IPS DF 19.7 (cell line): ENCODE results near the gene AWAT2.

Experiments used
- DNase-seq: peaks from one replicate; pipeline ENCODE4 v3.0.0-alpha.2; 2013; ENCODE audit warnings: low read depth, low spot score

AWAT2 gene, protein sequence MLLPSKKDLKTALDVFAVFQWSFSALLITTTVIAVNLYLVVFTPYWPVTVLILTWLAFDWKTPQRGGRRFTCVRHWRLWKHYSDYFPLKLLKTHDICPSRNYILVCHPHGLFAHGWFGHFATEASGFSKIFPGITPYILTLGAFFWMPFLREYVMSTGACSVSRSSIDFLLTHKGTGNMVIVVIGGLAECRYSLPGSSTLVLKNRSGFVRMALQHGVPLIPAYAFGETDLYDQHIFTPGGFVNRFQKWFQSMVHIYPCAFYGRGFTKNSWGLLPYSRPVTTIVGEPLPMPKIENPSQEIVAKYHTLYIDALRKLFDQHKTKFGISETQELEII

DNA sequence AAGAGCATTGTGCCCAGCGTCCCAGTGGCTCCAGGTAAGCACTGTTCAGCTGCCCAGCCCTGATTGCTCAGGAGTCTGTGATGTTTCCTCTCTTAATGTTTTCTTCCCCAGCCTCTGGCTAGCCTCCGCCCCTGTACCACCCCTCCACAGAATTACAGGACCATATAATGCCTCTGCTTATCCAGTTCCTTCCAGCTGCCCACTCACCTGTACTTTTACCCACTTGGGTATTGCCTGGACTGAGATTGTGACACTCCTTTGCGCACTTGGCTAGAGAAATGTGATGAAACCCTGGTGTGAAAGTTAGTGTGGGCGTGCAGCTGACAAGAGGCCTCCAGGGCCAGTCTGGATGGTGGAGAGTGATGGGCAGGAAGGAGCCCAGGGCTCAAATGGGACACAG, at the start of gene AWAT2:
Gene AWAT2 (minus strand): TSS at position 14 of the 400 bp plus-strand sequence. CDS start 6 bp downstream, at position 8.
- no peak for DNase-seq

DNA sequence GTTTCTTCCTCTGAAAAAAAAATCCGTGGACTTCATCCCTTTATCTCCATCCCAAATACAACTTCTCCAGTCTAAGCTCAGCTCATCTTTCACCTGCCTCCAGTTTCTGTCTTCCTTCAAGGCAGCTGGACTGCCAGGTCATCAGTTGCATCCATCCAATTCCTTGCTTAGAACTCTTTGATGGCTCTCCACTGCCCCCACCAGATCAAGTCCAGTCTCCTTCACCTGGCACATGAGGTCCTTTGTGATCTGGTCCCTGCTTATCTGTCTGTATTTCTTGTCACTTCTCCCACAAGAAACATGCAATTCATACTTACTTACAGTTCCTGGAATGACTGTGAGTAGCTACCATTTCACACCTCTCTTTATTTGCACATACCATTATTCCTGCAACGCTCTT, 46.3 kb upstream of the AWAT2 start:
- no peak for DNase-seq

DNA sequence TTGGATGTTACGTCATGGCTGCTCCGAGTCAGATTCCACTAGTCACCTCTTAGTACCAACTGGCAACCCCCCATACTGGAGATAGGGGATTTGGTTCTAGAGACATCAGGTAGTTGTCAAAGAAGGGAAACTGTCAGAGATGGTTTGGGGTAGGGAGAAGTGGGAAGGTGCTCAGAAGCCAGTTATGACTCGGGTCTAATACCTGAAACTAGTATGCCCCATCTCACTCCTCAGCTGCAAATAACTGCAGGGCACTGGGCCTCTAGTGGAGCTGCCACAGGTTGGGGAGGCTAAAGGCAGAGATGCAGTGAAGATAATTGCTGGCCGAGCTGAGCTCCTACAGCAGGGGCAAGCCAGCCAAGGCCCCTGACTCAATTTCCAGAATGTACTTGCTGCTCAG, 42.5 kb upstream of the AWAT2 start:
- DNase-seq = no peak

DNA sequence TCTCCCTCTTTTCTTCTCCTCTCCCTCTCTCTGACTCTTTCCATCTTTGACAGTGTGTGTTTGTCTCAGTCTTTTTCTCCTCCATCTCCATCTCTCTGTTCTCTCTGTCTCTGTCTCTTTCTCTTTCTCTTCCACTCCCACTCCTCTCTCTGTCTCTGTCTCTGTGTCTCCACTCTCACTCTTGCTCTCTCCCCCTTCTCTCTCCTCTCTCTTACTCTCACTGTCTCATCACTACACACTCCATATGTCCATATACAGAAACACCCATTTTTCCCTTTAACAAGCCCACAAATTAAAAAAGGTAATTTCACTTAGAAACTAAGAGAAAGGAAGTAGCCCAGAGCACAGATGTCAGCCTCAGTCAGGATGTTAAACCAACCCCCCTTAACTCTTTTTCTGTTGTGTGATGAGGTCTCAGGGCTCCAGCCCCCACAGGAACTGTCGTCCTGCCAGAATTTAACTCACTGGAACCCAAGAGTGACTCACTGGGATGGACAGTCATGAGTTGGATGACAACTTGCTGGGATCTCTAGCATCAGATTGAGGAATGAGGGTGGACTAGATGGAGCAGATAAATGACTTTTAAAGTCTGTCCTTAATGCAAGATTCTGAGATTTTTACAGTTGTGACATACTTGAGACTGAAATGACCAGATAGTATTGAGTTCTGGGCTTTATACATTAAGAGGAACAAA, 40.0 kb upstream of the AWAT2 start:
- DNase-seq = no peak

DNA sequence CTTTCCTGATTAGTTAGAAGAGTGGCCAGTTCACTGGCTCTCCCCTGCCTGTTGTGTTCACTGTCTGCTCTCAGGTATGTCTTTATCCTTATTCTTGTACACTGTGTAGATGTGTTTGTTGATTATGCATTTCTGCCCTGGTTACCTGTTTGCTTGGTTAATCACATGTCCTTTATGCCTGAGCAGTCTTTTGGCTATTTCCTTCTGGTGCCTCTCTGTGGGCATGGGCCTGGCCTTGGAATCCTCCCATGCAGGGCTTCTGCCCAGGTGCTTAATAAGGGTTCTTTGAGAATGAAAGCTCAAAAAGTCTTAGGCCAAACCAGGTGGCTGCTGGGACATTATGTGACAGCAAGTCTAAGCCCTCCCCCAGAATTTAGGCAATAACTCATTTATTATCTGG, 39.0 kb upstream of the AWAT2 start:
- DNase-seq = no peak

DNA sequence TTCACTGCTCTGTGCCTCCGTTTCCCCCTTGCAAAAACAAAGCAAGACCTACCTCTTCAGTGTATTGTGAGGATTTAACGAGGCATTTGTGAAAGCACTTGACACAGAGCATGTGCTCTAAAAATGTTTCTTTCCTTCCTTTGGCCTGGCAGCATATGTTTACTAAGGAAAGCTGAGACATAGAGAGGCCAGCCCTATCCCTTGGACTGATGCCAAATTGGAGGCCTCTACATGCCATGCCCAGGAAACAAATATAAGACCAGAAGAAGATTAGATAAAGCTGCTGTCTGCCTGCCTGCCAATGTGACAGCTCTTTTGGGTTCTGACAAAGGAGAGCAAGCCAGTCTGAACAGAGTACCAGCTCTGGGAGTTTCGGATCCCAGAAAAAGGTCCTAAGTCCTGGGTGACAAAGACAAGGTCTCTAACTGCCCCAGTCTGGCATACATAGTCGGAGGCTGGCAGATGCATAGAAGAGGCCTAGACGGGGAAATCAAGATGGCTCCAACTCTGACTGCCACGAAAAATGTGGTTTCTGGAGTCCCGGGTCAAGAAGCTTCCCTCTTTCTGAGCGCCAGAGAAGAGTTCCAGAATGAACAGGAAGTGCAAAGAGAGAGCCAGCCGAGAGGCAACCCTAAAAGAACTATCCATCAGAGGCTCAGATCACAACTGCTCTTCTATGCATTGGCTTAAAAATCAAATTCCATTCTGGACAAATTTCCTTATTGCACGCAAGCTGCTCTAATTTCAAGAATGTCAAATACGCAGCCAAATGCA, 38.3 kb upstream of the AWAT2 start:
- no peak for DNase-seq

DNA sequence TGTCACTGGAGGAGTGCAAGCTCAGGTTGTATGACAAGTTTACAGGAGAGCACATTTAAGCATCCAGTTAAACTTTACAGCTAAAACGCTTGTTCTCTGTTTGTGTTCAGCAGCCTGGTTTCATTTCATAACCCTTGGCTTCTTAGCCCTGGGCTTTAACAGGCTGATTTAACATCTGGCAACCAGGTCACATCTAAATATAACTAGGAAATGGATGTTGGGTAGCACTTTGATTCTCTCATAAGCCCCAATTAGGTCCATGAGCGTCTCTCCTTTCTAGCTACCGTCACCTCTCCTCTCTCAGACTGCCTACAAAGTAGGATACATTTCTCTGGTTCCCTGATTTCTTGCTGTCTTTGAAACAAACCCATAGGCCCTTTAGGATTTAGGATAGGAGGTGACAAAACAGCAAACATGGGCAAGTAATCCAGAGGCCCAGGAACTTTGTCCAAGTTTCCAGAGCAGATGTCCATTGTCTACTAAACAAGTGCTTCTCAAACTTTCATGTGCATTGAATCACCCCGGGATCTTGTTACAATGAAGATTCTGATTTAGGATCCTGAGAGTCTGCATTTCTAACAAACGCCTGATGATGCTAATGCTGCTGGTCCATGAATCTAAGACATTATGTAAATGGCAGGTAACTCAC, 35.0 kb upstream of the AWAT2 start:
- DNase-seq = no peak

DNA sequence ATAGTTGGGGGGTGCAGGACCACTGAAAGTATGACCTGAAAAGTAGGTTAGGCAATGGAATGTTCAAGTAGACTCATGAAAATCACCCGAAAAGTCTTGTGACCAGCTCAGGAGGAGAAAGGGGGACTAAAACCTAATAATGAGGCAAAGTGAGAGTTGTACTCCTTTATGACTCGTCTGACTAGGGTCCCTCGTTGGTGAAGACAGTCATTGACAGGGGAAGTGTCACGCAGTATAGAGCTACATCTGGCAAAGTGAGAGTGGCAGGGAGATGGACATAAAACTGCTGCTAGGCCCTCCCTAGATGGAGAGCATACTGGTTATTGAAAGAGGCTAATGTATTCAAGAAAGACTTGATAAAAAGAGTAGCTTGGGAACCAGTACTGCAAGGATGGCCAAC, 33.0 kb upstream of the AWAT2 start:
- DNase-seq = no peak

DNA sequence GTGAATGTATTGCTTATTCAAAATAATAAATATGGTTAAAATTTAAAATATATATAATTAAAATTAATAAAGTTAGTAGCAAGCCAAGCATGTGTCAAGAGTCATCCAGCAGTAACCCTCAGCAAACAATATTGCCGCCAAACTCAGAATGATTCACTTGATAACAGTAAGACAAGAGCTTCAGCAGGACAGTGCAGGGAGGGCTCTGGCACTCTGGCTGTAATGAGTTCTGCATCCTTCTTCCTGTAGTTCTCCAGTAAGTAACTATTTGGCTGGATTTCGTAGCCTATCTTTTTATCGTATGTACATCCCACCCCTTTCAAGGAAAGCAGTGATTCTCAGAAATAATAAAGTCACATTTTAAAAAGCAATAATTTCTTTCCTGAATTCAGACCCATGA, 30.1 kb upstream of the AWAT2 start:
- no peak for DNase-seq

DNA sequence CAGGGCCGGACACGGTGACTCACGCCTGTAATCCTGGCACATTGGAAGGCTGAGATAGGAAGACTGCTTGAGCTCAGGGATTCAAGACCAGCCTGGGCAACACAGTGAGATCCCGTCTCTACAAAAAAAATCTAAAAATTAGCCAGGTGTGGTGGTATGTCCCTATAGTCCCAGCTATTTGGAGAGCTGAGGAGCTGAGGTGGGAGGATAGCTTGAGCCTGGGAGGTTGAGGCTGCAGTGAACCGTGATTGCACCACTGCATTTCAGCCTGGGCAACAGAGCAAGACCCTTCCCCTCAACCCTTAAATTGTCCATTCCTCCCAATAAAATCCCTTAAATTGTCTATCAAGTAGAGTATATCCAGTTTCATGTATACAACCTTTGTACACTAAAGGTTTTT, 29.6 kb upstream of the AWAT2 start:
- no peak for DNase-seq

DNA sequence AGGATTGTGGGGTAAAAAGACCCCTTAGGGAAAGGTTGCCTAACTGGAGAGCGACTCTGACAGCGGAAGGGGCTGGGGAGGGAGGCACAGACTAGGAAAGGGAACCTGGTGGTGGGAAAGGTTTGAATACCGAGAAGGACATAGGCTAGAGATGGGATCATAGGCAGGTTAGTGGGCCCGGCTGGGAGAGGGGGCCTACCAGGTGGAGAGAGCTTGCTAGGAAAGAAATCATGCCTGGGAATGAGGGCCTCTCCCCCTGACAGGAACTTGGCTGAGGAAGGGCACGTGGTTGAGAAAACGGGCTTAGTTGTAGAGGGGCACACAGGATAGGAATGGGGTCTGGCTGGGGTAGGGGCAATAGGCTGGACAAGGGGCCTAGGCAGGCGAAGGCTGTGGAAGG, 16.9 kb upstream of the AWAT2 start:
- DNase-seq = no peak

DNA sequence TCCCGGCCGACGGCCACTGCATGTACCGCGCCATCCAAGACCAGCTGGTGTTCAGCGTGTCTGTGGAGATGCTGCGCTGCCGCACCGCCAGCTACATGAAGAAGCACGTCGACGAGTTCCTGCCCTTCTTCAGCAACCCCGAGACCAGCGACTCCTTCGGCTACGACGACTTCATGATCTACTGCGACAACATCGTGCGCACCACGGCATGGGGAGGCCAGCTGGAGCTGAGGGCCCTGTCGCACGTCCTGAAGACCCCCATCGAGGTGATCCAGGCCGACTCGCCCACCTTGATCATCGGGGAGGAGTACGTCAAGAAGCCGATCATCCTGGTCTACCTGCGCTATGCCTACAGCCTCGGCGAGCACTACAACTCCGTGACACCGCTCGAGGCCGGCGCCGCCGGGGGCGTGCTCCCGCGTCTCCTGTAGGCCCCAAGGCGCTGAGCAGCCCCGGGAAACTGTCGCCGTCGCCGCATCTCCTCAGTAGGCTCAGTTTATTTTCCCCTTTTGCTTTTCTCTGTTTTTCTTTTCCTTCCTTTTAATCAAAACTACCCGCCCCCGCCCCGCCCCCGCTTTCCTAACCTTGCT, 13.3 kb upstream of the AWAT2 start:
- DNase-seq = no peak

DNA sequence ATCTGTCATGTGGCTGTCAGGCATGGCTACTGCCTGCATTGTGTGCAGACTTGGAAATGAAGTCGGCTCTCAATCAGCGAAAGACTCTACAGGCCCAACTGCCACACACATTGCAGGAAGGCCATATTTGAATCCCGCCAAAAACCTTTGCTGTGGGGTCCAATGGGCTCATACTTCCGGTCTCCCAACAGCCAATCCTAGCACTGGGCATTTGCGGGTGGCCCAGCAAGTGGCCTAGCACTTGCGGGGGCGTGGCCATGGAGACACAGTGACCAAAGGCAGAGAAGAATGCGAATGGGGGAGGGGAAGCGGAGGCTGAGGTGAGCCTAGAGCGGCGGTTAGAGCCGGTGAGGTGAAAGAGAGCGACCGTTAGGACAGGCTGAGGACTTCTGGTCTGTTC, 12.3 kb upstream of the AWAT2 start, which contains the start of gene OTUD6A:
Gene OTUD6A (plus strand): TSS at position 382 of the 400 bp plus-strand sequence. CDS start 68 bp downstream, outside the sequence.
- DNase-seq = no peak

DNA sequence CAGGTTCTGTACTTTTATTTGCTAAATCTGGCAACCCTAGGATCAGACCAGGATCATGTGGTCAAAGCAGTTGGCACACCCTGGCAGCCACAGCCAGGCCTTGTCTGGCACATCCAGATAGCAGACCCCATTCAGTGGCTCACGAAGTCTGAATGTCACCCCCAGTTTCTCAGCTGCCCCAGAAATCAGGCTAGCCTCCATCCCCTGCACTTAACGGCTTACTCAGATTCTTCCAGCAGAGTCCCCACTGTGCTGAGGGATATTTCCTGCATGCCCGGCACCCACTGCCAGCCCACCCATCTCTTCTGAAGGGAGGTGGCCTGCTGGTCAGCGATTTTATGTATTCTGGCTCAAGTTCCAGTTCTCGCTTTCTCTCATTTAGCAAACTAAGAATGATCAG, 4.7 kb upstream of the AWAT2 start:
- DNase-seq = no peak

DNA sequence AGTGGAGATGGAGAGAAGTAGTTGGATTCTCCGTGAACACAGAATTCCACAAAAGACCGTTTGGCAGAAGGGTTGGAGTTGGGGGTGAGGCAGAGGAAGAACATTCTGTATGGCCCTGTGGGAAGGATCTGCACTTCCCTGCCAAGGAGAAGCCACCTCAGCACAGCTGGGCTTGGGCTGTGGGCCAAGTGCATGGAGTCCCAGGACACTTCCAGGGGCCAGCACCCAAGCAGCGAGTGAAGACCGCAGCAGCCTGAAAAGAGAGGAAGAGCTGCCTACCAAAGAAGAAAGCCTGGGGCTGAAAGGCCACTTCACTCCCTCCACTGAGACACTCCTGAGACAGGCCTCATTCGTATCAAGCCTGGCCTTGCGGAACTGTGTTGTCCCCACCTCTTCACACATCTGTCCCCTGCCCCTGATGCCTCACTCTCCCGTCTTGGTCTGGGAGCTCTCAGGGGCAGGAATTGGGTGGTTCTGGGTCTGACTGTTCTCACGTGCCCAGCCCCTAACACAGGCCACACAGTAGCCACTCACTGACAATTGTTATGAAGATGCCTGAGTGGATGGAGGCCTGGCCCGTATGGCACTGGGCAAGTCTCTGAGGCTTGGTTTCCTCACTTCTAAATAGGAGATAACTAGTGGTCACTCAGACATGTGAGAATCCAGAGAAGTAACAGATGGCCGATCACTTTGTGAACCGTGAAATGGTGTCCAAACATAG, 3.3 kb upstream of the AWAT2 start:
- DNase-seq = no peak

DNA sequence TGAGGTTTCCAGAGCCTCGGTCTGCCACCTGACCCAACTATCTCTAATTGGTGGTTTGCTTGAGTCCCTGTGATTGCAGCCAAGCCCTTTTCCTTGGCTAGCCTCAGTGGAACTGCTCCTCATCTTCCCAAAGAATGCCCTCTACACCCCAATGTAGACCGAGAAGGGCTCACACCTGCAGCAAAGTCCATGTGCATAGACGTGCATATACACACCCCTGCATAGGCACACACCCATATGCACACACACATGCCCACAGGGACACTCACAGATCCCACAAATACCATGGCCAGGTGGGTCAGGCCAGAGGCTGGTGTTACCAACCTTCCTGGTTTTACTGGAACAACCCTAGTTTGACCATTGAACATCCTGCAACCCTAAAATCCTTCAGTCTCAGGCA, 332 bp downstream of the AWAT2 start:
- no peak for DNase-seq

DNA sequence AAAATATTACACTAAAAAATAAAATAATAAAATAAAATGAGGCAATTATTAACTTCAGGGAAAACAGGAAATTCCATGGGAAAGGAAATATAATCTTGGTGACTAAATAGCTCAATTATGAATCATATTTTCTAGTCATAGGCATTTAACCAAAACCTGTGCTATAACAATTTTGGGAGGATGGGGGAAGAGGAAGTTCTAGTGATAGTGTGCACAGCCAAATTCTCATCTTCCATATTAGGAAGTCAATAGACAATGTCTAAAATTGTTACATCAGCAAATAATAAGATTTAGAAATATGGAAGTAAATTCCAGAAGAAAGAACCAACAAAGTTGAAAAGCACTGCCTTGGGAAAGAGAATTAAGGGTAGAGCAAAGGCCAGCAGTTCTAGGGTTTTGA, 2.8 kb downstream of the AWAT2 start:
- DNase-seq = no peak

DNA sequence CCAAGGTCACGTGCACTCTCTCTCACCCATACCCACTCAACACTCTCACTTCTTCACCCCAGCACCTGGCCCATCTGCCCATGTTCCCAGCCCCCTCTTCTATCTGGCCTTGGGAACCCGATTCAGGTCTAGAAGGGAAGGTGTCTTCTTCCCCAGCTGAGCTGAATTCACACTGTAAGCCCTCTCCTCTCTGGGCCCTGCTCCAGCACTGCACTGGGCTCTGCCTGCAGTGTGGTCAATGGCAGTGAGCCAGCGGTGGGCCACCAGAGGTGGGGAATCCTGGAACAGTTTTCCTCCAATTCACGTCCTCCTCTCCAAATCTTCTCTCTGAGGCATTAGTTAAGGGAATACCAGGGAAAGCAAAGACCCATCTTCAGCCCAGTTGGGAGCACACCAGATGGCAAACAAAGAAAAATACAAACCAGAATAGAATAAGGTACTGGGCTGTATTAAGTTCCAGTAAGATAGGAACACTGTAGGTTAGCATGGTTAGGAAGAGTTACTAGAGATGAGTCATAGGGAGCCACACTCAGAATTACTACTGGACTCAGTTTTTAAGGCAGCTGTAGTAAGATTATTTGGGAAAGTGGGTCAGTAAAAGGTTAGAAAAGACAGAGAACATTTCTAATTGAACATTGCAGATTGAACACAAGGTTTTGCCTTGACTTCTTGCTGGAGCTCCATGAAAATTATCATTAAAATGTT, 5.0 kb downstream of the AWAT2 start:
- DNase-seq = no peak

DNA sequence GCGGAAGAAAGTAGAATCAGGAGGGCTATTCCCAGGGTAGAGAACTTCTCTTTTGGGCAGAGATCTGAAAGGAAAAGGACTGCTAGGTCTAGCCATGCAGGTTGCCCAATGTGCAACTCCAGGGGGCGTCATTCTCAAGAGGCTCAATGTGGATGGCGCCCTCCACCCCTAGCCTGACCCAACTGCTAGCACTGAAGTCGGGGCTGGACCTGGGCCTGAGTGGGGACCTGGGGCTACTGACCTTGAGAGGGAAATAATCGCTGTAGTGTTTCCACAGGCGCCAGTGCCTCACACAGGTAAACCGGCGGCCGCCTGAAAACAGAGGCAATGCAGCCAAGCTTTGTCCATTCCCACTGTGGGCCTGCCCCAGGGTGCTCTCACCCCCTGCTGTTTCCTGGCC, 6.1 kb downstream of the AWAT2 start:
- no peak for DNase-seq
